Measurements from ENCODE around the gene PCGF6. TPM values are rescaled to one million over a fixed set of nuclear protein-coding genes. Genes with fewer than 3 reads are reported as not detected.

PCGF6 gene
- total RNA-seq, 1 experiment from 2014 or later, result 19.2 TPM

- no peak for TF ChIP-seq MYBL2 (CRISPR knock-in tag; IDR thresholded peaks at IDR 0.05)
- no peak for TF ChIP-seq ZNF416 (CRISPR knock-in tag; IDR thresholded peaks at IDR 0.05)
- no peak for TF ChIP-seq ARID4B (CRISPR knock-in tag; IDR thresholded peaks at IDR 0.05; ENCODE audit: borderline replicate concordance)
- no peak for TF ChIP-seq PRDM15 (CRISPR knock-in tag; IDR thresholded peaks at IDR 0.05)
- no peak for TF ChIP-seq NFYB (CRISPR knock-in tag; conservative IDR thresholded peaks at IDR 0.05; ENCODE audit: low read depth)
- no peak for TF ChIP-seq SMAD3 (CRISPR knock-in tag; IDR thresholded peaks at IDR 0.05; ENCODE audit: borderline replicate concordance)
- no peak for TF ChIP-seq CREB1 (CRISPR knock-in tag; IDR thresholded peaks at IDR 0.05)
- no peak for TF ChIP-seq ATF1 (CRISPR knock-in tag; IDR thresholded peaks at IDR 0.05)
Measured at GRCh38 chr10:103353281-103353680, 2.3 kb upstream of the PCGF6 start (continued).

GRCh38 chr10:103350175-103350516 is 794 bp downstream of the PCGF6 start:
- H3K27ac Mint-ChIP-seq, result no peak overlapping the region
- ATAC-seq (no peak), DNase-seq (ENCODE audit: low spot score) (no peak)
- TF ChIP-seq ELF4 (CRISPR knock-in tag; IDR thresholded peaks at IDR 0.05; ENCODE audit: low read depth), result no peak
- TF ChIP-seq GTF2I (CRISPR knock-in tag; conservative IDR thresholded peaks at IDR 0.05), result peak; percentile 34; the same call in 1 of the 2 replicates
- H3K9me3 Mint-ChIP-seq, result no peaks in the 10 kb centered on the region
- H3K27me3 Mint-ChIP-seq (ENCODE audit: low read depth), result no peaks in the 10 kb centered on the region
- ChIA-PET CTCF (interaction anchor here (0.8 to 1.6 kb wide), 4 partner anchors 51 to 135 kb away, joined by 3 to 6 read pairs (median 4); no protein-coding TSS in a partner anchor), POLR2A (interaction anchor here (0.7 to 1.3 kb wide), 3 partner anchors 17 to 427 kb away, joined by 3 to 5 read pairs (median 4); partner anchors contain the start of gene TAF5)
- H3K36me3 Mint-ChIP-seq, result peaks cover 24% of the 10 kb centered on the region
- peaks cover 10% of the 10 kb centered on the region for H3K4me1 Mint-ChIP-seq
- peak overlapping the region; percentile 87 for H3K4me3 Mint-ChIP-seq

GRCh38 chr10:103336370-103336769 is 14.6 kb downstream of the PCGF6 start:
- DNase-seq (ENCODE audit: low spot score), result no peak
- no peak for ATAC-seq
- Mint-ChIP-seq H3K4me3 (no peak overlapping the region), H3K27me3 (ENCODE audit: low read depth) (no peaks in the 10 kb centered on the region), H3K27ac (no peak overlapping the region), H3K36me3 (peaks cover 43% of the 10 kb centered on the region), H3K9me3 (no peaks in the 10 kb centered on the region), H3K4me1 (no peaks in the 10 kb centered on the region)
- no peak for TF ChIP-seq USF1 (CRISPR knock-in tag; IDR thresholded peaks at IDR 0.05)
- no peak for TF ChIP-seq ATF1 (CRISPR knock-in tag; IDR thresholded peaks at IDR 0.05)
- TF ChIP-seq ZNF425 (CRISPR knock-in tag; conservative IDR thresholded peaks at IDR 0.05), result no peak
- no peak for TF ChIP-seq FOXP4 (CRISPR knock-in tag; IDR thresholded peaks at IDR 0.05)
- no peak for TF ChIP-seq ZNF219 (CRISPR knock-in tag; IDR thresholded peaks at IDR 0.05; ENCODE audit: borderline replicate concordance)
- no peak for TF ChIP-seq MAX (CRISPR knock-in tag; IDR thresholded peaks at IDR 0.05)
- no peak for TF ChIP-seq ZNF671 (CRISPR knock-in tag; IDR thresholded peaks at IDR 0.05)
- POLR2A ChIA-PET, result no interaction called here
- CTCF ChIA-PET, result interaction anchor here (0.6 kb wide), 1 partner anchor 80 kb away, joined by 3 read pairs; no protein-coding TSS in a partner anchor
